TTC549 (cell line): ENCODE results near the gene THSD4.

Source experiments
- FAIRE-seq: peaks from 2 replicates; lab custom pipeline; 2012; peaks lifted over from hg19 to GRCh38; lab: Jason Lieb, UNC

THSD4 gene

DNA sequence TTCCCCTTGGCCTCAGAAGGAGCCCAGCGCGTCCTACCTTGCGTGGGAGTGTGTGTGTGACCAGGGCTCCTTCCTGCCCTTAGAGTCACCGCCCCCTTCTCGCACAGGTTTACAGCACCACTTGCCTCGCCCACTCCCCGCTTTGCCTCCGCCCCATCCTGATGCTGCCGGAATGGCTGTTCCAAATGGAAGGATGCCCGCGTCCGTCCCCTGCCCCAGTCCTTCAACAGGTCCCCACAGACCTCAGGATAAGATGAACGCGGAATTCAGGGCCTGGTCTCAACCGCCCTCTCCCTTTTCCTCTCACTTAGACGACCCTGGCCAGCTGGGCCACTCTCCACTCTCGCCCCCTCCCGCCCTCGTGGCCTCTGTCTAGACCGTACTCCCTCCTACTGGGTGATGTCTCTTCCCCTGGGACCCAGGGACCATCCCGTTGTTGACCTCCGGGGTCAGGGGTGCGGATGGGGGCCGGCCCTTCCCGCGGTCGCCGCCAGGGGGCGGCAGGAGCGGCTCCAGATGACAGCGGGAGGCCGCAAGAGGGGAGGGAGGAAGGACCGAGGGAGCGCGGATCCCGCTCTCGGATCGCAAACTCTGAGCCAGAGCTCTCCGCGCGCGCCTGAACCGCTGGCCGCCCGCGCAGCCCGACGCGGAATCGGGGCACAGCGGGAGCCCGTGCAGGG is at the start of gene THSD4:
Gene THSD4 (plus strand): TSS at position 585 of the 680 bp plus-strand sequence.
- FAIRE-seq = no peak

GRCh38 chr15:71066983-71067382 is 48.3 kb upstream of the THSD4 start:
- FAIRE-seq = no peak

DNA sequence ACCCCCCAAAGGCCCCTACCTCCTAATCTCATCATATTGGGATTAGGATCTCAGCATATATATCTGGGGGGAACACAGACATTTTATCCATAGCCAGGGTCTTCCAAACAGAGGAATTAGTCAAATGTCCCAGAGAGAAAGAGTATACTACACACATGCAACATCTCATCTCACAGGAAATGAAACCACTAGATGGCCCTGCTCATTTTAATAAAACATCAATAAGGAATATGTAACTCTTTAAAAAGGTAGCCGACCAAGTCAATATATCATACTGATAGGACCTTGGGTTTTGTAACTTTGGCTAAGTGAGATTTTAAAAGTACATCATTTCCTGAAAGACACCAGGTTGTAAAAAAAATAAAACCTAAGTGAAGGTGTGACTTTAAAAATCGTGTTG is 45.6 kb upstream of the THSD4 start:
- no peak for FAIRE-seq

GRCh38 chr15:71071529-71071928 is 43.7 kb upstream of the THSD4 start:
- FAIRE-seq = no peak

DNA sequence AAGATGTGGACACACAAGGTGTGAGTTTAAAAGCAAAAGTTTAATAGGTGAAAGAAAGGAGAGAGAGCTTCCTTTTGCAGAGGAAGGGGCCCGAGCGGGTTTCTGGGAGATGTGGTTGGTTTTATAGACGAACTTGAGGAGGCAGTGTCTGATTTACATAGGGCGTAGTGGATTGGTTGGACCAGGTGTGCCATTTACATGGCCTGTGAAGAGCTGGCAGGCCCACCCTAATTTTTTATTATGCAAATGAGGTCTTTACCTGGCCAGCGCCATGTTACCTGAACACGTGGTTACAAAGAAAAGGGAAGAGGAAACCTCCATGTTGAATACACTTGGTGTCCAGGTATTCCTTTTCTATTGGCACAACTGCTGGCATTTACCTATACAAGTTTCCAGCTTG is 42.8 kb upstream of the THSD4 start:
- no peak for FAIRE-seq

GRCh38 chr15:71078506-71079207 is 36.6 kb upstream of the THSD4 start:
- no peak for FAIRE-seq

GRCh38 chr15:71079208-71080044 is 35.8 kb upstream of the THSD4 start:
- FAIRE-seq = no peak

DNA sequence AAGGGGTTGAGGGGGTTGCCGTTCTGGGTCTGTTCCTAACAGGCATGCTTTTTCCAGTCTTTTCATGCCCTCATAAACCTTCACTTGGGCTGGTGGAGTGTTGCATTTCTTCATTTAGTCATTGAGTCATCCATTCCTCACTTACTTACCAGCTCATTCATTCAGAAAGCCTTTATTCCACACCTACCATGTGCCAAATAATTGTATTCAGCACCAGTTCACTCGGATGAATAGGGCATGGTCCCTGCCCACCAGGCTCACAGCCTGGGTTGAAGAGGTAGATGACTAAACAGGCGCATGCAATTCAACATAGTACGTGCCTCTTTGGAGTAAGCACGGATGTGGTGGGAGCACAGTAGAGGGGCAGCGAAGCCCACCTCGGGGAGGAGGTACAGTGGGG is 35.1 kb upstream of the THSD4 start:
- FAIRE-seq = no peak

- FAIRE-seq = no peak
Observed at GRCh38 chr15:71080705-71081104, 34.6 kb upstream of the THSD4 start.

- no peak for FAIRE-seq
Observed at GRCh38 chr15:71082803-71083202, 32.5 kb upstream of the THSD4 start.

GRCh38 chr15:71083349-71083748 is 31.9 kb upstream of the THSD4 start:
- no peak for FAIRE-seq

GRCh38 chr15:71084264-71084663 is 31.0 kb upstream of the THSD4 start:
- no peak for FAIRE-seq

GRCh38 chr15:71085809-71086208 is 29.5 kb upstream of the THSD4 start:
- no peak for FAIRE-seq

DNA sequence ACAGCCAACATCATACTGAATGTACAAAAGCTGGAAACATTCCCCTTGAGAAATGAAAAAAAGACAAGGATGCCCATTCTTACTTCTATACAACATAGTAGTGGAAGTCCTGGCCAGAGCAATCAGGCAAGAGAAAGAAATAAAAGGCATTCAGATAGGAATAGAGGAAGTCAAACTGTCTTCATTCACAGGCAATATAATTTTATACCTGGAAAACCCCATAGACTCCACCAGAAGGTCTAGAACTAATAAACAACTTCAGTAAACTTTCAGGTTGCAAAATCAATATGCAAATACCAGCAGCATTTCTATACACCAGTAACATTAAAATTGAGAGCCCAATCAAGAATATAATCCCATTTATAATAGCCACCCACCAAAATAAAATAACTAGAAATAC is 27.1 kb upstream of the THSD4 start:
- FAIRE-seq = no peak

GRCh38 chr15:71088683-71089082 is 26.6 kb upstream of the THSD4 start:
- no peak for FAIRE-seq

DNA sequence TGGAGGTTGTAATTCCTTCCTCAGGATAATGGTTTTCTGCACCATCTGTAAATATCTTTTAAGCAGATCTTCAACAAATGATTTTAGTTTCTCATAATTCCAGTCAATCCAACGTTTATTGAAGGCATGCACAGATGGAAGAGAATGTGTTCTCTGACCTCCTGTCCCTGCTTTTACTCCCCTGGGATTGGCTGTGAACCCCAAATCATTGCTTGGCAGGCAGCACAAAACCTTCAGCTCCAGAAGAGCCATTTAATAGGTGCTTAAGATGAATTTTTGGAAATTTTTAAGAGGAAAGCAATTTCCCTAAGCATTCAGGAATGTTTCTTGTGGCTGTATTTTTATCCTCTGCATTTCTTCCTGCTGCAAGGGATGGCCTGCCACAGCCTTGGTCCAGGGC is 25.5 kb upstream of the THSD4 start:
- FAIRE-seq = no peak

- FAIRE-seq = no peak
Observed at GRCh38 chr15:71091601-71092000, 23.7 kb upstream of the THSD4 start.

GRCh38 chr15:71092056-71092600 is 23.1 kb upstream of the THSD4 start:
- no peak for FAIRE-seq

DNA sequence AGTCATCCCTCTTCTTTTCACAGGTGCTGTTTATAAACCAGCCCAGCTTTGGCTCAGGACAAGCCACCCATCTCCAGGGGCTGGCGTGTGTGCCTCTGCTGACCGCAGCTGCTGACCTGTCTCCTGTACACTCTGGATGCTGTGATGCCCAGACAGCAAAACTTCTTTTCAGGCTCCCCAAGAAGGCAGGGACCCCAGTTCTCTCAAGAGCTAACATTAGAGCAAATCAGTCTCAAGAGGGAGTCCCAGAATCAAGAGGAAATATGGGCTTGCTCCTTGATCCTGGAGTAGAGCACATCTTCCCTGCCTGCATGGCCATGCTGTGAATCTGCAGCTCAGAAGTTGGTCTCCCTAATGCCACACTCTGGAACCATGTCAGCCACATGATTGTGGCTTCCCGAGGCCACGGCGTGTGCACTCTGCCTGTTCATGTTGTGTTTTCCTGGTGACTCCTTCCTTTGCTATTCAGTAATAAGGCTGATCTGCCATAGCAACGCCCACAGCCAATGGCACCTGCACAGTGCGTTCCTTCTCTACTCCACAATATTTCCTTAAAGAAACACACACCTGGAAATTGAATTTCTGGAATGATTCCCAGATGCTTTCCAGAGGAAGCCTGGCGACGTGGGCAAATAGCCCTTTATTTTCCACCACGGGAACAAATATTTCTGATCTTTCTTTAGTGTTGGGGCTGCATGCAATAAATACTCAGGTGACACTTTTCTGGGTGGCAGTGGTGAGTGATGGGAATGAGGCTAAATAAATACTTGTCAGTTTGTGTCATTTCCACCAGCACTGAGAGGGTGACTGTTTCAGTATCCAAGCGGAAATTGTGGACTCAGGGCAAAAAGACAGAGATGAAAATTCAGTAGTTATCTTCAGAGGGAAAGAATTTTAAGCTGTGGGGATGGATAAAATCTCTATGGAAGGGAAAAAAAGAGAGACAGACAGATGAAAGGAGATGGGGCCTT is 21.9 kb upstream of the THSD4 start:
- no peak for FAIRE-seq

DNA sequence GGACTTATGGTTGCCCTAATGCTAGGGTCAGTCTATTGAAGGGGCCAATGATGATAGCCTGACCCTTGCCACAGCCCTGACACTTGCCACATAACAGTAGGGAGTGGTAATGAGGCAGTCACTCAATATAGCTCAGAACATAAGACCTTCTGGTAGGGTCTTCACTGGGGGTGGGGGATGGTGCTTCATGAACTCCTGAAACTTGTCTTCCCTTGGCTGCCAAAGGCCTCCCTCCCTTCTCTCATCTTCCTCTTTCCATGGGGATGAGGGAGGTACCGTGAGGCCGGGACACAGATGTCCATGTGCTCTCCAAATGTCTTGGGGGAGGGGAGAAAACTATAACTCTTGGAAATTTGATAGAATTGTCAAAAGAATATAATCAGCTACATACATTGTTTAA is 21.1 kb upstream of the THSD4 start:
- FAIRE-seq = no peak

- FAIRE-seq = no peak
Observed at GRCh38 chr15:71096676-71097075, 18.6 kb upstream of the THSD4 start.

- no peak for FAIRE-seq
Observed at GRCh38 chr15:71097890-71098289, 17.4 kb upstream of the THSD4 start.
